HG03439 (cell line): Measurements from ENCODE around the gene RGL2.

ENCODE experiments used
- ATAC-seq: cut with Tn5 transposase; IDR thresholded peaks from one replicate; pipeline ENCODE4 v1.9.1; 2021; ENCODE audit warnings: mild to moderate bottlenecking, moderate library complexity; ENCODE audit not compliant: unreplicated experiment

RGL2 gene

GRCh38 chr6:33241968-33242367 lies 56.8 kb downstream of the RGL2 start:
- no peak for ATAC-seq
